ENCODE results near the gene CFHR5. TPM values are rescaled to one million over a fixed set of nuclear protein-coding genes. Genes with fewer than 3 reads are reported as not detected.
"Not testable (repeated sequence)": the region's sequence is repeated elsewhere in the genome, so short reads cannot be mapped to it uniquely, and the experiment has no call there.

Gene CFHR5
- total RNA-seq, 5 donors from 2014 or later (not counting 1 experiment from before 2014, with no cell fraction given): not detected

DNA sequence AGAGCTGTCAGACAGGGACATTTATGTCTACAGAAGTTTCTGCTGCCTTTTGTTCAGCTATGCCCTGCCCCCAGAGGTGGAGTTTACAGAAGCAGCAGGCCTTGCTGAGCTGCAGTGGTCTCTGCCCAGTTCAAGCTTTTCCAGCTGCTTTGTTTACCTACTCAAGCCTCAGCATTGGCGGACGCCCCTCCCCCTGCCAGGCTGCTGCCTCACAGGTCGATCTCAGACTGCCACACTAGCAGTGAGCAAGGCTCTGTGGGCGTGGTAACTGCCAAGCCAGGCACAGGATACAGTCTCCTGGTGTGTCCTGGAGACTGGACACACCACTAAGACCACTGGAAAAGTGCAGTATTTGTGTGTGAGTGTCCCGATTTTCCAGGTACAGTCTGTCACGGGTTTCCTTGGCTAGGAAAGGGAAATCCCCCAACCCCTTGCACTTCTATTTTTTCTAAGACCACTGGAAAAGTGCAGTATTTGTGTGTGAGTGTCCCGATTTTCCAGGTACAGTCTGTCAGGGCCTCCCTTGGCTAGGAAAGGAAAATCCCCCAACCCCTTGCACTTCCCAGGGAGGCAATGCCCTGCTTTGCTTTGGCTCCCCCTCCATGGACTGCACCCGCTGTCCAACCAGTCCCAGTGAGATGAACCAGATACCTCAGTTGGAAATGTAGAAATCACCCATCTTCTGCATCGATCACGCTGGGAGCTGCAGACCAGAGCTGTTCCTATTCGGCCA lies 14.7 kb downstream of the CFHR5 start:
- H3K4me3 ChIP-seq (ENCODE audit: control insufficient read depth in 1 of 2, extremely low read depth in 1 of 2, low read length in 1 of 2); CTCF ChIA-PET; DNase-seq; H3K27me3 ChIP-seq (replicated peaks in 1 of 2; ENCODE audit: control insufficient read depth in 2 of 2, extremely low read depth in 1 of 2, insufficient read depth in 2 of 2, low read length in 1 of 2); H3K36me3 Mint-ChIP-seq; H3K4me1 Mint-ChIP-seq; H3K4me1 ChIP-seq (ENCODE audit: control insufficient read depth in 1 of 2, extremely low read depth in 1 of 2, insufficient read depth in 2 of 2, low read length in 2 of 2); H3K27ac Mint-ChIP-seq; H3K9me3 ChIP-seq; ATAC-seq (replicated peaks in 1 of 4); POLR2A ChIA-PET; H3K36me3 ChIP-seq (ENCODE audit: control insufficient read depth in 2 of 2, extremely low read depth in 1 of 2, insufficient read depth in 1 of 2, low read length in 1 of 2); H3K27ac ChIP-seq (ENCODE audit: low read length); H3K9me3 Mint-ChIP-seq; H3K27me3 Mint-ChIP-seq; H3K4me3 Mint-ChIP-seq: not testable (repeated sequence)
- WGBS (ENCODE audit: insufficient coverage): 59% methylated on average over 5 of the region's 11 CpGs

DNA sequence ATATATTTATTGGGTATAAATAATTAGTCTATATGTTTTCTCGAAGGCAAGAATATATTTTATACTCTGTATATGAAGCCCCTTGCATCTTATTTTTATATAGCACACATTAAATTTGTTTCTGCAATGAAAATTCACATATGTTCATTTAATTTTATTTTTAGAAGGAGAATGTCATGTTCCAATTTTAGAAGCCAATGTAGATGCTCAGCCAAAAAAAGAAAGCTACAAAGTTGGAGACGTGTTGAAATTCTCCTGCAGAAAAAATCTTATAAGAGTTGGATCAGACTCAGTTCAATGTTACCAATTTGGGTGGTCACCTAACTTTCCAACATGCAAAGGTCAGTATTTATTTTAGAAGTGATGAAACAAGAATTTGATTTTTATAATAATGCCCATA lies 16.6 kb downstream of the CFHR5 start:
- Mint-ChIP-seq H3K9me3 (peaks cover 0 to 4% (median 0%) of the 10 kb centered on the region in 3 donors), H3K4me1 (no peaks in the 10 kb centered on the region), H3K4me3 (no peak overlapping the region), H3K27me3 (peaks cover 0 to 3% of the 10 kb centered on the region in 2 donors), H3K27ac (no peak overlapping the region), H3K36me3 (no peaks in the 10 kb centered on the region)
- ChIA-PET POLR2A (no interaction called here), CTCF (no interaction called here)
- Histone ChIP-seq H3K4me1 (ENCODE audit: control insufficient read depth in 1 of 2, extremely low read depth in 1 of 2, insufficient read depth in 2 of 2, low read length in 2 of 2) (no peaks in the 10 kb centered on the region), H3K4me3 (ENCODE audit: control insufficient read depth in 1 of 2, extremely low read depth in 1 of 2, low read length in 1 of 2) (no peak overlapping the region), H3K36me3 (ENCODE audit: control insufficient read depth in 2 of 2, extremely low read depth in 1 of 2, insufficient read depth in 1 of 2, low read length in 1 of 2) (no peaks in the 10 kb centered on the region), H3K27ac (ENCODE audit: low read length) (no peak overlapping the region), H3K27me3 (replicated peaks in 1 of 2; ENCODE audit: control insufficient read depth in 2 of 2, extremely low read depth in 1 of 2, insufficient read depth in 2 of 2, low read length in 1 of 2) (peaks cover 0 to 3% of the 10 kb centered on the region in 2 experiments), H3K9me3 (no peaks in the 10 kb centered on the region)
- DNase-seq: no peak
- ATAC-seq (replicated peaks in 1 of 4): no peak
- no CpG with 5 or more reads among the region's 2 CpGs for WGBS (ENCODE audit: insufficient coverage)

DNA sequence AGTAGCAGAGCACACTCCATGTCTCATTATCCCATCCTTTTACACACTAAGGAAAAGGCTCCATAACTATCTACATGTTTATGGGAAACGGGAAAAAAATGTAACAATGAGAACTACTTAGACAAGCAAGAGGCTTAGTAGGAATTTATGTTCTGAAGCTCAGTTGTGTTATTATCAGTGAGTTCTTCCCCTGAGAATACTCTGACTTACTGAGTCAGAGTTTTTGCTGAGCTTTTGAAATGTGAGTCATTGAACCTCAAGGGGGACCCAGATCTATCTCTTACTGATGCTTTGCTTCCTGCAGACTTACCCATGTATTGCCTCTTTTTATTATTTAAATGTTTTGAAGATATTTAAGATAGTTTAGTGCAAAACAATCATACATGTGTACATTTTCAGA lies 20.1 kb downstream of the CFHR5 start:
- ATAC-seq (replicated peaks in 1 of 4): no peak
- no peak overlapping the region for H3K27ac ChIP-seq (ENCODE audit: low read length)
- CTCF ChIA-PET: no interaction called here

DNA sequence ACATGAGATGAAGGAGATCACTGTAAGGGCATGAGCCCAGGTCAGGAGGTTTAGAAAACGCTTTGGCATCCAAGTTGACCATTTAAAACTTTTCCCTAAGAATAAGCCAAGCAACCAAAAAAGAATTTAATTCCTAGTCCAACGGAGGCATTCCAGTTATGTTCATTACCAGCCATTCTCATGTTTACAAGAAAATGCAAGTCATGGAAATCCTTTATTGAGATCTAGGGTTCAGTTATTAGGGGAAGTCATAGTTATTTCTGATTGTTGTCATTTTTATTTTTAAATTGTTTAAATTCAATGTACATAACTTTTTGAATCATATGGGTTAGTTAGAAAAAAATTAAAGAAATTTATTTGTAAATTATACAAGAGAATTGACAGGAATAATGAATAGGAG lies 24.5 kb downstream of the CFHR5 start:
- Histone ChIP-seq H3K36me3 (ENCODE audit: control insufficient read depth in 2 of 2, extremely low read depth in 1 of 2, insufficient read depth in 1 of 2, low read length in 1 of 2) (no peaks in the 10 kb centered on the region), H3K27ac (ENCODE audit: low read length) (no peak overlapping the region), H3K4me3 (ENCODE audit: control insufficient read depth in 1 of 2, extremely low read depth in 1 of 2, low read length in 1 of 2) (no peak overlapping the region), H3K9me3 (no peaks in the 10 kb centered on the region), H3K4me1 (ENCODE audit: control insufficient read depth in 1 of 2, extremely low read depth in 1 of 2, insufficient read depth in 2 of 2, low read length in 2 of 2) (no peaks in the 10 kb centered on the region), H3K27me3 (replicated peaks in 1 of 2; ENCODE audit: control insufficient read depth in 2 of 2, extremely low read depth in 1 of 2, insufficient read depth in 2 of 2, low read length in 1 of 2) (no peaks in the 10 kb centered on the region)
- no peak overlapping the region for H3K4me3 Mint-ChIP-seq
- DNase-seq: no peak
- H3K27ac Mint-ChIP-seq: no peak overlapping the region
- CTCF ChIA-PET: no interaction called here
- no peak for ATAC-seq (replicated peaks in 1 of 4)
- POLR2A ChIA-PET: no interaction called here
- H3K9me3 Mint-ChIP-seq: no peaks in the 10 kb centered on the region
- no peaks in the 10 kb centered on the region for H3K36me3 Mint-ChIP-seq
- no peaks in the 10 kb centered on the region for H3K4me1 Mint-ChIP-seq
- no peaks in the 10 kb centered on the region for H3K27me3 Mint-ChIP-seq
- no CpG with 5 or more reads among the region's 2 CpGs for WGBS (ENCODE audit: insufficient coverage)

More for the DNA sequence above, 20.1 kb downstream of the CFHR5 start:
- Mint-ChIP-seq H3K27me3 (peaks cover 0 to 1% of the 10 kb centered on the region in 2 donors), H3K27ac (no peak overlapping the region), H3K4me3 (no peak overlapping the region), H3K9me3 (no peaks in the 10 kb centered on the region), H3K4me1 (no peaks in the 10 kb centered on the region), H3K36me3 (no peaks in the 10 kb centered on the region)
- no peaks in the 10 kb centered on the region for H3K27me3 ChIP-seq (replicated peaks in 1 of 2; ENCODE audit: control insufficient read depth in 2 of 2, extremely low read depth in 1 of 2, insufficient read depth in 2 of 2, low read length in 1 of 2)
- no CpG with 5 or more reads among the region's 1 CpG for WGBS (ENCODE audit: insufficient coverage)
- H3K9me3 ChIP-seq: no peaks in the 10 kb centered on the region
- no peaks in the 10 kb centered on the region for H3K4me1 ChIP-seq (ENCODE audit: control insufficient read depth in 1 of 2, extremely low read depth in 1 of 2, insufficient read depth in 2 of 2, low read length in 2 of 2)
- no peaks in the 10 kb centered on the region for H3K36me3 ChIP-seq (ENCODE audit: control insufficient read depth in 2 of 2, extremely low read depth in 1 of 2, insufficient read depth in 1 of 2, low read length in 1 of 2)
- no peak overlapping the region for H3K4me3 ChIP-seq (ENCODE audit: control insufficient read depth in 1 of 2, extremely low read depth in 1 of 2, low read length in 1 of 2)
- POLR2A ChIA-PET: no interaction called here
- DNase-seq: no peak

DNA sequence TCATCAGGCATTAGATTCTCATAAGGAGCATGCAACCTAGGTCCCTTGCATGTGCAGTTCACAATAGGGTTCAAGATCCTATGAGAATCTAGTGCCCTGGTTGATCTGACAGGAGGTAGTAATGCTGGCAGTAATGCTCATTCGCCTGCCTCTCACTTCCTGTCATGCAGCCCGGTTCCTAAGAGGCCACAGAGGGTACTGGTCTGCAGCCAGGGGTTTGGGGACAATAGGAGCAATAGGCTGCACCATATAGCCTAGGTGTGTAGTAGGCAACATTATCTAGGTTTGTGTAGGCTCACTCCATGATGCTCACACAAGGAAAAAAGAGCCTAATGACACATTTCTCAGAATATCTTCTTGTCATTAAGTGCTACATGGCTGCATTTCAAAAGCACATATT lies 25.8 kb downstream of the CFHR5 start:
- H3K9me3 Mint-ChIP-seq: no peaks in the 10 kb centered on the region
- Histone ChIP-seq H3K27ac (ENCODE audit: low read length) (no peak overlapping the region), H3K27me3 (replicated peaks in 1 of 2; ENCODE audit: control insufficient read depth in 2 of 2, extremely low read depth in 1 of 2, insufficient read depth in 2 of 2, low read length in 1 of 2) (no peaks in the 10 kb centered on the region), H3K4me1 (ENCODE audit: control insufficient read depth in 1 of 2, extremely low read depth in 1 of 2, insufficient read depth in 2 of 2, low read length in 2 of 2) (no peaks in the 10 kb centered on the region), H3K4me3 (ENCODE audit: control insufficient read depth in 1 of 2, extremely low read depth in 1 of 2, low read length in 1 of 2) (no peak overlapping the region), H3K36me3 (ENCODE audit: control insufficient read depth in 2 of 2, extremely low read depth in 1 of 2, insufficient read depth in 1 of 2, low read length in 1 of 2) (no peaks in the 10 kb centered on the region), H3K9me3 (no peaks in the 10 kb centered on the region)
- no peak overlapping the region for H3K27ac Mint-ChIP-seq
- DNase-seq: no peak
- CTCF ChIA-PET: no interaction called here
- 40% methylated on average over 1 of the region's 2 CpGs for WGBS (ENCODE audit: insufficient coverage)
- no peaks in the 10 kb centered on the region for H3K36me3 Mint-ChIP-seq
- POLR2A ChIA-PET: no interaction called here
- H3K27me3 Mint-ChIP-seq: no peaks in the 10 kb centered on the region
- H3K4me3 Mint-ChIP-seq: no peak overlapping the region
- H3K4me1 Mint-ChIP-seq: no peaks in the 10 kb centered on the region
- no peak for ATAC-seq (replicated peaks in 1 of 4)

DNA sequence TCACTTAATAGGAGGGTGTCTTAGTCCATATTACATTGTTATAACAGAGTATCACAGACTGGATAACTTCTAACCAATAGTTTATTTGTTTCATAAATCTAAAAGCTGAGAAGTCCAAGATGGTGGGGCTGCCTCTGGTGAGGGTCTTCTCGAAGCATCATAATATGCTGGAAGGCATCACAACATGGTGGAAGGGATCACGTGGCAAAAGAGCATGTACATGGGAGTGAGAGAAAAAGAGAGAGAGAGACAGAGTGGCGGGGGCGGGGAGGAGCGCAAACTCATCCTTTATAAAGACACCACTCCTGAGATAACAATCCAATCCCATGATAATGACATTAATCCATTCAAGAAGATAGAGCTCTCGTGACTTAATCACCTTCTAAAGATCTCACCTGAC lies 31.5 kb downstream of the CFHR5 start:
- H3K4me1 ChIP-seq (ENCODE audit: control insufficient read depth in 1 of 2, extremely low read depth in 1 of 2, insufficient read depth in 2 of 2, low read length in 2 of 2): no peaks in the 10 kb centered on the region
- WGBS (ENCODE audit: insufficient coverage): 100% methylated on average over 2 of the region's 6 CpGs
- Mint-ChIP-seq H3K27me3 (no peaks in the 10 kb centered on the region), H3K36me3 (no peaks in the 10 kb centered on the region), H3K4me1 (no peaks in the 10 kb centered on the region), H3K4me3 (no peak overlapping the region), H3K27ac (no peak overlapping the region), H3K9me3 (peaks cover 6 to 9% (median 6%) of the 10 kb centered on the region in 3 donors)
- H3K27me3 ChIP-seq (replicated peaks in 1 of 2; ENCODE audit: control insufficient read depth in 2 of 2, extremely low read depth in 1 of 2, insufficient read depth in 2 of 2, low read length in 1 of 2): no peaks in the 10 kb centered on the region
- DNase-seq: no peak
- ChIA-PET POLR2A (interaction anchor here in 1 of 2 donors (0.5 kb wide), 1 partner anchor 1029 kb away, joined by 3 read pairs; no protein-coding TSS in a partner anchor), CTCF (no interaction called here)
- peaks cover 4% of the 10 kb centered on the region for H3K9me3 ChIP-seq
- no peak for ATAC-seq (replicated peaks in 1 of 4)
- no peak overlapping the region for H3K27ac ChIP-seq (ENCODE audit: low read length)
- H3K36me3 ChIP-seq (ENCODE audit: control insufficient read depth in 2 of 2, extremely low read depth in 1 of 2, insufficient read depth in 1 of 2, low read length in 1 of 2): no peaks in the 10 kb centered on the region
- no peak overlapping the region for H3K4me3 ChIP-seq (ENCODE audit: control insufficient read depth in 1 of 2, extremely low read depth in 1 of 2, low read length in 1 of 2)

DNA sequence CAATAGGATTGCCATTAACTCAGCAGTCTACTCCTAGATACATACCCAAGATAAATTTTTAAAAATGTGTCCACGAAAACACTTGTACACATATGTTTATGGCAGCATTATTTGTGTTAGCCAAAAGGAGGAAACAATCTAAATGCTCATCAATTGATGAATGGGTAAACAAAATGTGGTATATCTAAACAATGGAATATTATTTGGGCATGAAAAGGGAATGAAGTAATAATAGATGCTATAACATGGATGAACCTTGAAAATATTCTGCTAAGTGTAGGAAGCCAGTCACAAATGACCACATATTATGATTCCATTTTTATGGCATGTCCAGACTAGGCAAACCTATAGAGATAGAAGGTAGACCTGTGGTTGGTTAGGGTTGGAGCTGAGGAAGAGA lies 34.3 kb downstream of the CFHR5 start:
- ChIA-PET CTCF (no interaction called here), POLR2A (no interaction called here)
- no peaks in the 10 kb centered on the region for H3K4me1 Mint-ChIP-seq
- Histone ChIP-seq H3K4me3 (ENCODE audit: control insufficient read depth in 1 of 2, extremely low read depth in 1 of 2, low read length in 1 of 2) (no peak overlapping the region), H3K36me3 (ENCODE audit: control insufficient read depth in 2 of 2, extremely low read depth in 1 of 2, insufficient read depth in 1 of 2, low read length in 1 of 2) (no peaks in the 10 kb centered on the region), H3K9me3 (peaks cover 4% of the 10 kb centered on the region), H3K27me3 (replicated peaks in 1 of 2; ENCODE audit: control insufficient read depth in 2 of 2, extremely low read depth in 1 of 2, insufficient read depth in 2 of 2, low read length in 1 of 2) (no peaks in the 10 kb centered on the region), H3K4me1 (ENCODE audit: control insufficient read depth in 1 of 2, extremely low read depth in 1 of 2, insufficient read depth in 2 of 2, low read length in 2 of 2) (no peaks in the 10 kb centered on the region), H3K27ac (ENCODE audit: low read length) (no peak overlapping the region)
- WGBS (ENCODE audit: insufficient coverage): no CpG with 5 or more reads among the region's 1 CpG
- no peaks in the 10 kb centered on the region for H3K36me3 Mint-ChIP-seq
- no peak overlapping the region for H3K27ac Mint-ChIP-seq
- H3K9me3 Mint-ChIP-seq: peaks cover 6 to 9% (median 6%) of the 10 kb centered on the region in 3 donors
- H3K4me3 Mint-ChIP-seq: no peak overlapping the region
- DNase-seq: no peak
- no peak for ATAC-seq (replicated peaks in 1 of 4)
- H3K27me3 Mint-ChIP-seq: no peaks in the 10 kb centered on the region

Data from T-cell (primary cell).